Glutamatergic neuron (in vitro differentiated cells): ENCODE measurements around the gene CYTH1. TPM values are rescaled to one million over a fixed set of nuclear protein-coding genes. Genes with fewer than 3 reads are reported as not detected.
"Not testable (repeated sequence)": the region's sequence is repeated elsewhere in the genome, so short reads cannot be mapped to it uniquely, and the experiment has no call there.

Experiments
- DNase-seq: peaks from one replicate; pipeline ENCODE4 v3.0.0; 2022
- H3K27ac Mint-ChIP-seq: one replicate; pipeline ENCODE4 v1.8.0; 2020; ENCODE audit warnings: mild to moderate bottlenecking, mixed read lengths, inconsistent platforms; ENCODE audit not compliant: unreplicated experiment
- H3K27me3 Mint-ChIP-seq: one replicate; pipeline ENCODE4 v1.8.0; 2020; ENCODE audit warnings: mild to moderate bottlenecking, moderate library complexity, mixed read lengths, inconsistent platforms; ENCODE audit not compliant: unreplicated experiment
- H3K36me3 Mint-ChIP-seq: one replicate; pipeline ENCODE4 v1.8.0; 2020; ENCODE audit warnings: mild to moderate bottlenecking, mixed read lengths, inconsistent platforms; ENCODE audit not compliant: unreplicated experiment
- H3K4me1 Mint-ChIP-seq: one replicate; pipeline ENCODE4 v1.8.0; 2020; ENCODE audit warnings: mild to moderate bottlenecking, low read depth, mixed read lengths, inconsistent platforms; ENCODE audit not compliant: unreplicated experiment
- H3K4me3 Mint-ChIP-seq: one replicate; pipeline ENCODE4 v1.8.0; 2020; ENCODE audit warnings: mild to moderate bottlenecking, mixed read lengths, inconsistent platforms; ENCODE audit not compliant: unreplicated experiment
- H3K9me3 Mint-ChIP-seq: one replicate; pipeline ENCODE4 v1.8.0; 2020; ENCODE audit warnings: mild to moderate bottlenecking, moderate library complexity, mixed read lengths, inconsistent platforms; ENCODE audit not compliant: unreplicated experiment
- CTCF ChIP-seq: fragments of 200-600 bp; sonication (generic); IDR thresholded peaks from one replicate; pipeline ENCODE4 v1.5.0; 2021; ENCODE audit not compliant: partially characterized antibody, unreplicated experiment
- total RNA-seq: library from RNA; stranded (reverse); fragmentation: NEBNext Ultra II Directional; extraction: Animal tissue kit (Norgen Biotek cat#: 25700); gene quantifications from one replicate; pipeline ENCODE4 v1.2.1, GENCODE V29; 2021; ENCODE audit not compliant: unreplicated experiment

CYTH1 gene
- total RNA-seq, 1 donor from 2014 or later: 57.2 TPM

GRCh38 chr17:78784352-78784751 is 2.3 kb upstream of the CYTH1 start:
- Mint-ChIP-seq H3K36me3 (no peaks in the 10 kb centered on the region), H3K27ac (no peak overlapping the region), H3K4me1 (peaks cover 9% of the 10 kb centered on the region)

GRCh38 chr17:78783711-78784324 is 1.7 kb upstream of the CYTH1 start:
- Mint-ChIP-seq H3K4me1 (peaks cover 8% of the 10 kb centered on the region), H3K27ac (no peak overlapping the region), H3K36me3 (no peaks in the 10 kb centered on the region), H3K9me3 (peaks cover 3% of the 10 kb centered on the region), H3K27me3 (peaks cover 2% of the 10 kb centered on the region), H3K4me3 (no peak overlapping the region)
- no peak for DNase-seq
- TF ChIP-seq CTCF: no peak

More at GRCh38 chr17:78784352-78784751, 2.3 kb upstream of the CYTH1 start:
- TF ChIP-seq CTCF: no peak
- H3K27me3 Mint-ChIP-seq: peaks cover 2% of the 10 kb centered on the region
- H3K9me3 Mint-ChIP-seq: peaks cover 2% of the 10 kb centered on the region
- H3K4me3 Mint-ChIP-seq: no peak overlapping the region
- no peak for DNase-seq

GRCh38 chr17:78781104-78781892 is 775 bp downstream of the CYTH1 start:
- Mint-ChIP-seq H3K27me3 (peaks cover 2% of the 10 kb centered on the region), H3K27ac (peak overlapping the region; percentile 73), H3K4me1 (peaks cover 8% of the 10 kb centered on the region), H3K9me3 (peaks cover 4% of the 10 kb centered on the region), H3K36me3 (no peaks in the 10 kb centered on the region), H3K4me3 (peak overlapping the region; percentile 95)
- DNase-seq: peak; percentile 70
- TF ChIP-seq CTCF: no peak

- no peak for DNase-seq
- Mint-ChIP-seq H3K36me3 (no peaks in the 10 kb centered on the region), H3K4me1 (peaks cover 8% of the 10 kb centered on the region), H3K9me3 (peaks cover 4% of the 10 kb centered on the region), H3K4me3 (peak overlapping the region; percentile 59), H3K27me3 (peaks cover 2% of the 10 kb centered on the region), H3K27ac (no peak overlapping the region)
- TF ChIP-seq CTCF: no peak
Measured at GRCh38 chr17:78780335-78780734, 1.7 kb downstream of the CYTH1 start.

GRCh38 chr17:78779850-78780249 is 2.2 kb downstream of the CYTH1 start:
- Mint-ChIP-seq H3K4me3 (peak overlapping the region; percentile 59), H3K27ac (no peak overlapping the region), H3K36me3 (no peaks in the 10 kb centered on the region), H3K4me1 (peaks cover 8% of the 10 kb centered on the region), H3K27me3 (peaks cover 2% of the 10 kb centered on the region), H3K9me3 (peaks cover 4% of the 10 kb centered on the region)
- DNase-seq: no peak
- TF ChIP-seq CTCF: no peak

- not testable (repeated sequence) for H3K27me3 Mint-ChIP-seq, H3K4me3 Mint-ChIP-seq, DNase-seq, H3K36me3 Mint-ChIP-seq, H3K27ac Mint-ChIP-seq, H3K9me3 Mint-ChIP-seq, H3K4me1 Mint-ChIP-seq
Measured at GRCh38 chr17:78779286-78779651, 2.8 kb downstream of the CYTH1 start.
